H1 (cell line): ENCODE data around the gene MEF2B. TPM values are rescaled to one million over a fixed set of nuclear protein-coding genes. Genes with fewer than 3 reads are reported as not detected.

Experiments used
- KDM4A ChIP-seq: IDR thresholded peaks from one replicate; pipeline ENCODE4 v1.7.1; 2012; ENCODE audit warnings: low read depth, mild to moderate bottlenecking, moderate library complexity, low read length, inconsistent platforms; ENCODE audit not compliant: severe bottlenecking
- KDM5A ChIP-seq: fragments of 200-600 bp; IDR thresholded peaks from 2 replicates; pipeline ENCODE4 v1.7.1; 2012; ENCODE audit warnings: mild to moderate bottlenecking, low read length, inconsistent platforms, mixed read lengths
- POU5F1 ChIP-seq: IDR thresholded peaks from 2 replicates; pipeline ENCODE4 v1.6.1; 2011; ENCODE audit warnings: low read depth, mild to moderate bottlenecking, low read length, moderate library complexity
- RFX5 ChIP-seq: IDR thresholded peaks from 2 replicates; pipeline ENCODE4 v1.6.1; 2011; ENCODE audit warnings: low read depth, low read length, improper control_type of control experiment, borderline replicate concordance
- SIN3A ChIP-seq, 2 experiments: IDR thresholded peaks in 1 of 2; conservative IDR thresholded peaks in 1 of 2; 2 replicates each; pipeline ENCODE4 v1.6.1; 2011 to 2012; ENCODE audit warnings: low read length in 2 of 2, improper control_type of control experiment in 1 of 2, low read depth in 1 of 2, mild to moderate bottlenecking in 1 of 2
- SP2 ChIP-seq: IDR thresholded peaks from 2 replicates; pipeline ENCODE4 v1.6.1; 2012; ENCODE audit warnings: mild to moderate bottlenecking, low read length, inconsistent platforms
- SRF ChIP-seq: IDR thresholded peaks from 2 replicates; pipeline ENCODE4 v1.6.1; 2011; ENCODE audit warnings: mild to moderate bottlenecking, low read depth, low read length, moderate library complexity
- polyA plus RNA-seq, 7 experiments: library from polyadenylated mRNA; depleted of rRNA in 3 of 7; stranded (reverse) in 5 of 7; unstranded in 2 of 7; fragments of >200 nt in 5 of 7; fragments of 200-250 nt in 2 of 7; gene quantifications; 1 replicate in 5 of 7; 2 replicates in 1 of 7; 4 replicates in 1 of 7; pipeline versions ENCODE4 v1.2.1 to v1.2.3, GENCODE V29; 2011 to 2013; ENCODE audit warnings: missing spikeins in 2 of 7, mixed read lengths in 2 of 7
- total RNA-seq: library from RNA; stranded (reverse); fragmentation: NEBNext Ultra II Directional; extraction: Animal tissue kit (Norgen Biotek cat#: 25700); gene quantifications from 2 replicates; pipeline ENCODE4 v1.2.1, GENCODE V29; 2021

Gene MEF2B
- total and polyA plus RNA-seq, 2 of the 8 experiments (the other 6 are each of a cell fraction or from before 2014, with no cell fraction given), result 2.8 to 3.7 TPM

DNA sequence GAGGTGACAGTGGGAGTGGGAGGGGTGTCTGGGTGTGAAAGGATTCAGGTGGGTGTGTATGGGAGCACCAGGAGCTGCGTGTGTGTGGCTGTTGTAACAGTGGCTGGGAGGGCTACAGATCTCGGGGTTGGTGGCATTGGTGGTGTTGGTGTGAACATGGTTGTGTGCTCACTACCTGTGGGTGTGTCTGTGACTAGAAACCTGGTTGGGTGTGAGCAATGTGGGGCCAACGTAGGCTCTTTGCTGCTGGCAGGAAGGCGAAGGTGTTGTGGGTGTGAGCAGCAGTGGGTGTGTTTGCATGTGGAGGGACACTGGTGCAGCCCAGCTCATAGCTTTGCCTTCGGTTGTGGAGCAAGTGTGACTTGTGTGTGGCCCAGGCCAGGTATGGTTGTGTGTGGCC lies 36.9 kb upstream of the MEF2B start (continued):
- no peak for TF ChIP-seq RFX5
- TF ChIP-seq SP2, result no peak
- TF ChIP-seq KDM4A, result no peak
- no peak for TF ChIP-seq KDM5A
- no peak for TF ChIP-seq POU5F1
- TF ChIP-seq SRF, result no peak
- no peak for TF ChIP-seq SIN3A (conservative IDR thresholded peaks at IDR 0.05 in 1 of 2, IDR thresholded peaks at IDR 0.05 in 1 of 2; ENCODE audit: low read depth in 1 of 2, low read length in 2 of 2)
